ENCODE measurements around the gene VAV2.
"Not testable (repeated sequence)": the region's sequence is repeated elsewhere in the genome, so short reads cannot be mapped to it uniquely, and the experiment has no call there.

VAV2 gene

DNA sequence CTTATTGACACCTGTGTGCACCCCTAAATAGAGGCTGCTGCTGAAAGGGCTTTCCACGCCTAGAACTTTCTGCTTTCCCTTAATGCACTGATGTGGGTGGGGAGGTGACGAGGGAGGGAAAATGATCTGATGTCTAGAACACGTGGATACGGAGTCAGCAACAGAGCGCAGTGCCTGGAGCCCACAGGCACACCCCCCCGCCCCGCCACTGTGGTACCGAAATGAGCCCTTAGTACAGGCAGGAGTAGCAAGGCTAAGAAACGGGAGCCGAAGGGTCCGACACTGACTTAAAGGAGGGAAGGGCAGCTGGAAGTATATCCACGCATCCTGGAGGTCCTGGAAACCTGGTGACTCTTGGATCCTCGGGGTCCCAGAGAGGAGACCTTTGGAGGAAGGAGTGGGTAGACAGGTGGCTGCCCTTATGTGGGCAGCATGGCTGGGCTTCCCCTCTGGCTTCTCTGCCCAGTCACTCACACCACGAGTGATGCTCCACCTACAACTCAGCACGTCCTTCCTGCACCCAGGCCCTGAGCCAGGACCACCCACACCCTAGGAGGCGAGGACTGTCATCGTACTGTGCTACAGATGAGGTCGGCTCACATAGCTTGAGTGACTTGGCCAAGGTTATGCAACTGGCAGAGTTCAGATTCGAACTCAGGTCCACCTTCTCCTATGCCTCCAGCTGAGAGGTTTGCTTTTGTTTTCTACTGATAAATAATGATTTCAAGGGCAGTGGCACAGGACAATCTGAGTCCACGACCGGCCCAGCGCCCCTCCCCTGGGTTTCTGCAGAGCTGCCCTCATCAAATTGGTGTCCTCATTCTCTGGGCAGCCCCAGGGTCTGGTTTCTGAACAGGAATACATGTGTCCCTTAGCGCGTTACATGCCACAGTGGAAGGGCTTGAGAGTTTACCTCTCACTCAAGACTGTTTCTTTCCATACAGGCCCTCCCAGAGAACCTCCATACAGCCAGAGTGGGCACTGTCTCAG is 4.7 kb upstream of the VAV2 start:
- no peak for DNase-seq (ENCODE audit: low read depth in 2 of 2)

DNA sequence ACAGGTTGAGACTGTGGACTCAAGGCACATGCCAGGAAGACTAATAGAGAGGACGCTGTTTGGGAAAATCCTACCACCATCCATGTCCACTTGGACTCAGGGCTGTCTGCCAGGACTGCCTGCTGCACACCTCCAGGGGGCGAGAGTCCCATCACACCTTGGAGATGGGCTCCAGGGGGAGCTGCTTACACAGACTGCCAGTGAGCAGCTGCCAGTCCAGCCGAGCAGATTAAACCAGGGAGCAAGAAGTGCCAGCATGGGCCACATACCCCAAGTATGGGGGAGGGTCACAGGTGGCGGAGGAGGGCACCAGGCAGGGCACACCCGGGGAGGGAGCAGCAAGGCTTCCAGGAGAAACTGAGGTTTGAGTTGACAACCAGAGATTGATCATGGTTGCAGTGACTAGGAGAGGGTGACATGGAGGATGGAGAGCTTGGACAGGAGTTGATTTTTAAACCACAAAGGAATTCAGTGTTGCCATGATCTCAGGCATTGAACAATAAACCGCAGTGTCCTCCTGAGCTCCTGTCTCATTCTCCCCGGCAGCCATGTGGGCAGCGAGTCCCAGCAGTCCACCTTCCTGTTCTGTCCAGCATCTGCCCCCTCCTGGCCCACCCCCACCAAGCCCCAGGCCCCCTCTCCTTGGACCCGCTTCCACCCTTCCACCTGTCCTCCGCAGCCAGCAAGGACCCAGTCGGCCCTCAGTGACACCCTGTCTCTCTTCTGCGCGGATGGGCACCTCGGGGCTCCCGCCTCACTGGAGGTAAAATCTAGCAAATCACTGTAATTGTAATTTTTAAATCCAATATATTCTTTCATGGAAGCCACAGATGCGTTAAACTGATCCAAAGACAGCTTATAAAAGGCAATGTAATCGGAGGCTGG is 3.1 kb upstream of the VAV2 start:
- DNase-seq (ENCODE audit: low read depth in 2 of 2) = no peak

DNA sequence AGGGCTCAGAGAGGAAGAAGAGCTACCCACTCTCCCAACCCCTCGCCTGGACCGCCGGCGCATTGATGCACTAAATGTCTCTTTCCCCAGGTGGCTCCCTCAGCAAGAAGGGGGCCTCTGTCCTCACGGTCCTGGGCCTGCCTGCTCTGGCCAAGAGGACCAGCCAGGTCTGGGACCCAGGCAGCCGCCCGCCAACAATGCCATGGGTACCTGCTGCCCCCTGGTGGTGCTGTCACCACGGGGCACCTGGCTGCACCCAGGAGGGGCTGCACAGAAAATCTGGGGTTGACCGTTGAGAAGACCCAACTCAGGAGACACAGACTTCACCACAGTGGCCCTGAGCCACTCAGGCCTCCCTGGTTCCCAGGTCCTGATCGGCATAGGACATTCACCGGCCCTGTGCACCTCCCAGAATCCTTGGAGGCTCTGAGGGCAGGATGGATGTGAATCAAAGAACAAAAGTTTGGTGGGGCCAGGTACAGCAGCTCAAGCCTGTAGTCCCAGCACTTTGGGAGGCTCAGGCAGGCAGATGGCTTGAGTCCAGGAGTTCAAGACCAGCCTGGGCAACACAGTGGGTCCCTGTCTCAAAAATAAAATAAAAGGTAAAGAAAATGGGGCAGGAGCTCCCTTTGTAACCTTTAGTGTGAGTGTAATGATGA is 2.4 kb upstream of the VAV2 start:
- no peak for DNase-seq (ENCODE audit: low read depth in 2 of 2)

DNA sequence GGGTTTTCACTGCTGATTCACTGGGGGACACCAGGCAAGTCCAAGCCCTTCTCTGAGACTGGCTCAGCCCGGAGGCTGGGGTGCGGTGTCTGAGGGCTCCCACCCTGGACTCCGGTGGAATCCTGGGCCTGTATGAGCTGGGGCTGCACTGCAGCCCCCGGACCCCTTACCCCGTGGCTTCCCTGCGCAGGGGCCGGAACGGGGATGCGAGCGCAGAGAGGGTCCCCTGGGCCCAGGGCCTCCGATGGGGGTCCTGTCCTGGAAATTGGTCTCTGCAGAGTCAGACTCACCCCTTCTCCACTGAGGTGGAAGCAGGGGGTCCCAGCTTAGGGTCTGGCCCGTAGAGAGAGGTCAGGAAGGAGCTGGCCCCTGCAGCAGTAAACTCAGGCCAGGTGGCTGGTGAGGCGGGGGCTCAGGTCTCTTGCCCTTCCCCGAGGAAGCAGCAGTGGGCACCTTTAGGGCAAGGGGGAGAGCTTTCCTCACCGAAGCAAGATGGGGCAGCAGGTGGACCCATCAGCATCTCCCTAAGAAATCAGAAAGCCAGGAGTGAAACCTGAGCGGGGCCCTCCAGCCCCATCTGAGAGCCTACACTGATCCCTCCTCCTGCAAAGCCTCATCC is 1.6 kb upstream of the VAV2 start:
- no peak for DNase-seq (ENCODE audit: low read depth in 2 of 2)

DNA sequence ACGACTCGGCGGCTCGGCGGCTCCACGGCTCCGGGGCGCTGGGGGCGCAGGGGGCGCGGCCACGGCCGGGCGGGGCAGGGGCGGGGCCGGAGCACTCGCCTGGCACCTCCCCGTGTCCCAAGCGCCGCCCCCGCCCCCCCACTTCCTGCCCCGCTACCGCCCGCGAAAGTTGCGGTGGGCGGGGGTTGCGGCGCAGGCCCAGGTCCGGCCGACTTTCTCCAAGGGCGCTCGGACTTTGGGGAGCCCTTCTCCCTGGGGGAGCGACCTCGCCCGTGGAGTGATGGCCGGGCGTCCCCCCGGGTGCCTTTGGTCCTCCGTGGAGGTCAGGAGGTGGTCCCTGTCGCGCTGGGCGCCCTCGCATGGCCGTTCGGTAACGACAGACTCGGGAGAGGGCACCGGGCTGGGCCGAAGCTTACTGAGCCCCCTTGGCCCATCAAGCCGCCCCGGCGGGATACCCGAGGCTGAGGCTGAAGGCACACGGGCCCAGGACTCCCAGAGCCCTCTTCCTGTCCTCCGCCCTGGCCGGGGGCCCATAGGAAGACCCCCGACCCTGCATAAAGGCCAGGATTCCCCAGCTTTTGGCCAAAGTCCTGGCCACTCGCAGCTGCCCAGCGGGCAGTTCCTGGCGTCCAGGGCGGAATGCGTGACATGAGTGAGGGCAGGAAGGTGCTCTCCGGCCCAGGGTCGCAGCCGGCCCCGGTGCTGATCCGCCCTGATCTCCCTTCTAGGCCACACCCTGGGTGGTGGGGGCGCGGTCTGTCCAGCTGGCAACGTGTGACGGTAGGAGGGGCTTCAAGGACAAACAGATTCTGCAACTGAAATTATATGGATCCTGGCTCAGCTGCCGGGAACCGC is 883 bp upstream of the VAV2 start:
- peak; percentile 70 to 76 for DNase-seq (ENCODE audit: low read depth in 2 of 2)

DNA sequence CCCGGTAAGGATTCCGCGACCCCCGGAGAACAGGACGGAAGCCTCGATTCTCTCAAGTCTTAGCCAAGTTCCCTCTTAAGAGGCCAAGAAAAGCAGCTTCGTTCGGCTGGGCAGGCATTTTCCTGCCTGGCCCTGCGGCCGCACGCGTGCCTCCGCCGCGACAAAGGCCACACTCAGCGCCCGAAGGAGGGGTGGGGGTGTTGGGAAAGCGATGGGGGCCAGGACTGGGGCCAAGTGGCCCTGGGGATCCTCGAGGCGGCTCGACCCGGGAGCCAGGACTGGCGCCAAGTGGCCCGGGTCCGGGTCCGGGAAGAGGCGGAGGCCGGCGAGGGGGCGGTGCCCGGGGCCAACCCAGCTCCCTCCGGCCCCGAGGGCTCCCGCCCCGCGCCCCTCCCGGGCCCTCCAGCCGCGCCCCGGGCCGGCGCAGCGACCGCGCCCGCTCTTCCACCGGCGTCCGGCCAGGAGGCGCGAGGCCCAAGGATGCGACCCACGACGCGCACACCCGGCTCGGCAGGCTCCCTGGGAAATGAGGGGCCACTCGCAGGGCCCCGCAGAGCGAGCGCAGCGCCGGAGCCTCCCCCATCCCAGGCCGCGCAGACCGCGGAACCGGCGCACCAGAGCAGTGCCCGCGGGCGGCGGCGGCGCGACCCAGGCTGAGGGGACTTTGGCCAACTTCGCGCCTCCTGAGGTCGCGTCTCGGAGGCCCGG is 756 bp downstream of the VAV2 start:
- no peak for DNase-seq (ENCODE audit: low read depth in 2 of 2)

DNA sequence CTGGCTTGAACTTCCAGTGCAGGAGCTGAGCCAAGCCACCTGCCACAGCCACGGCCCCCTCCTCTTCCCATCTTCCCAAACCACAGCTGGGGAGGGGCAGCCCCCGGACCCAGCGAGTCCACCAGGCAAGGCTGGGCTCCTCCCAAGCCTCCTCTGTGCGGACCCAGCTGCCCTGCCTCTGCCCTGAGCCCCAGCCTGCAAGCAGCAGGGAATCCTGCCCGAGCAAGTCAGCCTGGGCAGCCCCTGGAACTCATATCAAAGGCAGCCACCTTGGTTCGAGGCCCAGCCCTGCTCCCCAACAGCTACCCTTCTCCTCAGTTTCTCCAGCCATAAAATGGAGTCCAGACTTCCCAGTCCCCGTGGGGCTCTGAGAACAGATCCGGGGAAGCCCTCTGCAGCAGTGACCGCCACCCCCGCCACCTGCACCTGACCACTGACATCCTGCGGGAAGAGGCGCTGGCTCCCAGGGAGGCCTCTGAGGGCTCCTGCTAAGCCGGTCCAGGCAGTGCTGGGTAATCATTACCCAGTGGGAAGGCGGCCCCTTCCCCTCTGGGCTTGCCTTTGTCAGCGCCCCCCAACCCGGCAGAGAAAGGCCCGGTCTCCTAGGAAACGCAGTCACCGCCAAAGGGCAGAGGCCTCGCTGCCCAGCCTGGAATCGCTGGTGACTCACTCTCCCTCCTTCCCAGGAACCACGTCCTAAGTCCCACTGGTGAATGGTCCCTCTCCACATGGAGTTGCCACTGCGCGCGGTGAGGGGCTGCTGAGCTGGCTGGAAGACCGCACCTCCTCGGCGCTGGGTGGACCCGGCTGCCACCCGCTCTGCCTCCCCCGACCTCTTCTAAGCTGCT is 1.5 kb downstream of the VAV2 start:
- DNase-seq (ENCODE audit: low read depth in 2 of 2) = no peak

DNA sequence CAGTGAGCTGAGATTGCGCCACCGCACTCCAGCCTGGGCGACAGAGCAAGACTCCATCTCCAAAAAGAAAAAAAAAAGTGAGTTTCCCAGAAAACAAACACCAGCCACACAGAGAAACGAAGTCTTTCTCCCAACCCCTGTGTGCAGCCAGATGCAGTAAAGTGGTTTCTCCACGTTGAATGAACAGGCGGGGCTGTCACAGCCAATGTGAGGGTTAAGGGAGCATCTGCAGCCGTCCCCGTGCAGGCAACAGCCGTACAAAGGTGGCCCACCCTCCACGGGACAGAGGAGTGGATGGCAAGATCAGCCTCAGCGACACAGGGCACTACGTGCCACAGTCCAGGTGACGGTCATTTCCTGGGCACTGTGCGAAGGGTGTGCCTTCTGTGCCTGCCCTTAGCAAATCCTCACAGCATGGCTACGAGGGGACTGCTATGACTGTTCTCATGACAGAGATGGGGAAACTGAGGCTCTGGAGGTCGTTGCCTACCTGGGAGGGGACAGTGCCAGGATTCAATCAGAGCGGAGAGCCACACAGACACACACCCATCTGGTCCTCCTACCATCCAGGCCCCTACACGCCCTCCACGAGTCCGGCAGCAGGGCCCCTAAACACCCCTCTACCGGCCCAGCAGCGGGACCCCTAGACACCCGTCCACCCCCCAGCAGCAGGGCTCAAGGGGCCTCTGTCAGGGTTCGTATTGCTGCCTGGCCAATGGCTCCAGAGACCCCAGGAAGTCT is 2.3 kb downstream of the VAV2 start:
- DNase-seq (ENCODE audit: low read depth in 2 of 2) = no peak

DNA sequence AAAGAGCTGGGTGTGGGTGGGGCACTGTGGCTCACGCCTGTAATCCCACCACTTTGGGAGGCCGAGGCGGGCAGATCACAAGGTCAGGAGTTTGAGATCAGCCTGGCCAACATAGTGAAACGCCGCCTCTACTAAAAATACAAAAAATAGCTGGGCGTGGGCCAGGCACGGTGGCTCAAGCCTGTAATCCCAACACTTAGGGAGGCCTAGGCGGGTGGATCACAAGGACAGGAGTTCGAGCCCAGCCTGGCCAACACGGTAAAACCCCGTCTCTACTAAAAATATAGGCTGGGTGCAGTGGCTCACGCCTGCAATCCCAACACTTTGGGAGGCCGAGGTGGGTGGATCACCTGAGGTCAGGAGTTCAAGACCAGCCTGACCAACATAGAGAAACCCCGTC is 3.4 kb downstream of the VAV2 start:
- DNase-seq (ENCODE audit: low read depth in 2 of 2) = not testable (repeated sequence)

DNA sequence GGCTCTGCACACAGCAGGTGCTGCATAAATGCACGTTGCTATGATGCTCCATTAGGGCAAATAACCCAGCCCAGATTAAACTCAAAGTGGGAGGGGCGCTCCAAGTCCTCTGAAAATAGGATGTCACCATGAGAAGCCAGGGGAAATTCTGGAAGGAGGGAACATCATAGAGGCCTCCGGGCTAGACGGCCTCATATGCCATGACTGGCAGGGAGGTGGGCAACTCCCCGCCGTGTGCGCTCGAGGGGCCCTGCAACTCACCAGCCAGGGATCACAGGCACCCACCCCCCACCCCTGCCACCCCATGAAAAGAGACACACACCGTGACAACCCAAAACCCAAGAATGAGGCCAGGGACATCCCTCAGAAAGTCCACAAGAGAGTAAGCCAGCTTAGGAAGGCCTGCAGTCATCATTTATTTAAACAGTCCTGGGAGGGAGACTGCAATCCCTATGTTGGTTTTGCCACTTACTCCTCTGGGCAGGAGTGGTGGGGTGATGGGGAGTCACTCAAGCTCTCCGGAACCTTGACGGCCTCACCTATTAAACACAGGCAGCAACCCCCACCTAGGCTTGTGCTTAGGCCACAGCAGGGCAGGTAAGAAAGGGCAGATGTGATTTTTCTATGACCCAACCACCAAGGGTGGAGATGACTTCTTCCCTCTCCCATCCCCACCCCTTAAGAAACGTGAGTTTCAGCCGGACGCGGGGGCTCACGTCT is 4.0 kb downstream of the VAV2 start:
- no peak for DNase-seq (ENCODE audit: low read depth in 2 of 2)

DNA sequence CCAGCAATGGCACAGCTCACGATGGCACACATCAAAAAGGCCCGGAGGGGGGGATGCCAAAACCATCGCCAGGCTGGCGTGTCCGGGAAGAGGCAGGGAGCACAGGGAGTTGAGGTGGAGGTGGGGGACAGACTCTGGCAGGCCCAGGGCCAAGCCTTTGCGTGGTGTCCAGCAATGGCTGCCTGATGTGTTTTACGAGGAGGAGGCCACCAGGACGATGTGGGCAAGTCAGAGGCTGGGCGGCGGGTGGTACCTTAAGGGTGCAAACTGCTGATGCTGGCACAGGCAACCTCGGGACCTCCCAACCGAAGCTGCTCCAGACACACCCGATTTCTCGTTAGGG is 4.7 kb downstream of the VAV2 start:
- DNase-seq (ENCODE audit: low read depth in 2 of 2) = no peak

DNA sequence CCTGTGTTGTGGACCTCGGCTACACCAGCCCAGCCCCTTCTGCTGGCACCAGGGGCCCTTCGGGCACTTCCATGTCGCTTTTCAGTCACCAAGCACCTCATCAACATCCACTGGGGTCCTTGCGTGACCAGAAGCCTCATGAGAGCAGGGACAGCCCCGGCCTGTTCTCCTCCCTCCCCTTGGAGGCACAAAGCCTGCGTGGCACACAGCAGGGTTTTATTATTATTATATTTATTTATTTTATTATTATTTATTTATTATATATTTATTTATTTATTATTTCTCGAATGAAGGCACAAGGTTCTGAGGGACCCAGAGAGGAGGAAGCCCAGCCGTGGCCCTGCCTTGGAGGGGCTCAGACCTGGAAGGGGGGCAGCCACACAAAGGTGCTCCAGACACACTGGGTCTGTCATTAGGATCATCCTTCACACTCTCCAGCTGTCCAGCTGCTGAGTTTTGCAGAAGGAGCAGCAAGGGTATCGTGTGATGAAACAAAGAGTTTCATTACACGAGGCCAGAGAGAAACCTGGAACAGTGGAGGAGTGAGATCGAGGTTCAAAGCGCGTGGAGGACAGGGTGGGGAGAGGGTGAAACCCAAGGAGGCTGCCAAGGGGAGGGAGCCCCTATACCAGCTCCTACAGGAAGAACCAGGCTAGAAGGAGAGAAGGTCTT is 5.2 kb downstream of the VAV2 start:
- no peak for DNase-seq (ENCODE audit: low read depth in 2 of 2)

DNA sequence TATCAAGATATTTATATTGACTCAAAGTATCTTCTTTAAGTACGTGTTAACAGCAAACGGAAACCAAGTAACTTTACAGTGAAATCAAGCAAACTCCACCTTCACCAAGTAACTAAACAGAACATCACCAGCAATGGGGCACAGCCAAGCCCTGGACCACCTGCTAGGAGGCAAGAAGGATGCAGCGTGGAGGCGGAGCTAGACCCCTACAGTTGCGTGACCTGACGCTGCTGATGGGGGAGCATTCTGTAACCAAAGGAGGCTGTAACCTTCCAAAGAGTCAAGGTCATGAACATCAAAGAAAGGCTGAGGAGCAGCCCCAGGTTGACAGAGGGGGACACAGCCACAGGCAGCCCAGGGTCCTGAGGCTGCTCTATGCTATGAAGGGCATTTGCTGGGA is 6.1 kb downstream of the VAV2 start:
- DNase-seq (ENCODE audit: low read depth in 2 of 2) = no peak

DNA sequence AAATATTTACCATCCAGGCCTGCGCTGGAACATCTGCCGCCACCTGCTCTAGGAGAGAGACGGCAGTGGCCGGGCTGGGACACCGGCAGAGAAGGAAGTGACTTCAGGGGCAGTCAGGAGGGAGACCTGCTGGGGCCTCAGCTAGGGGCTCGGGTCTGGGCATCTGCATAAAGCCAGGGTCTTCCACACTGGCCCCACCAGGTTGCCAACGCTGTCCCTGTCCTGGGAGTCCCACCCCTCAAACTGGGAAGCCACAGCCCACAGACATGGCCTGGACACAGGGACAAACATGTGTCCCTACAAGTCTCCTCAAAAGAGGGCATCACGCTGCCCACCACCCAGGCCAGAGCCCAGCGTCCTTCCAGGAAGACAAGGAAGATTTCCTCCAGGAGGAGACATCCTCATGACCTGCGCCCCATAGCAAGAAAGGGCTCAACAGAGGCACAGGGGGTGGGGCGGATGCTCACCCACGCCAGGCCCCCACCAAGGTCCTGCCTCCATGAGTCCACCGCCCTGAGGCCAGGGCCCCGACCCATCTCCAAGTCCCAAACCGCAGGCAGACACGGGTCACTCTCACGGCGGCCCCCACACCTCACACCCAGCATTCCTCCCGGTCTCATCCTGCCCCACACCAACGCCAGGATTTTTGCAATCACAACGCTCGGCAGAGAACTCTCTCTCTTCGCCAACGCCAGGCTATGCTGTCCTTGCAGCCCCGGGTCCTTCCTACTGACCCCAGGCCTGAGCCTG is 9.0 kb downstream of the VAV2 start:
- DNase-seq (ENCODE audit: low read depth in 2 of 2) = no peak

DNA sequence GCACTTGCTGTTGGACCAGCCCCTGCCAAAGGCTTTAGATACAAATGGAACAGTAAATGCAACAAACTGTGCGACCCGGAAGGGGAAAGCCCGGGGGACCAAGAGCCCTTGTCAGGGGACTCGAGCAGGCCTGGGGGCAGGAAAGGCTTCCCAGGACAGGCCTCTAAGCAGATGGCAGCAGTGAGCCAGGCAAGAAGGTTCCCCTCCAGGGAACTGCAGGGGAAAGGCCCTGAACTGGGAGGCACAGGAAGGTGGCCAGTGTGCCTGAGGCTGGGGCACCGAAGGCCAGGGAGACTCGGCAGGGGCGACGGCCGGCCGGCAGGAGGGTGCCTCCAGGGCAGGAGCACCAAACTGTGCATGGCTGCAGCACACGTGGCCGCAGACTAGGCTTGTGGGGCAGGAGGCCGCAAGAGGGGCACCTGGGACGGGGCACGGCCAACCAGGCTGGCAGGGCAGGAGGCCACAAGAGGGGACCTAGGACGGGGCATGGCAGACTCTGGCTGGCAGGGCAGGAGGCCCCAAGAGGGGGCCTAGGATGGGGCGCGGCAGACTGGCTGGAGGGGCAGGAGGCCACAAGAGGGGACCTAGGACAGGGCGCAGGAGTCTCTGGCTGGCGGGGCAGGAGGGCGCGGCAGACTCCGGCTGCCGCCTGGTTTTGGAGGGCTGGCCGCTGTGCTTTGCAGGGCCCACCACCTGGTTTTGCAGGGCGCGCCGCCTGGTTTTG is 10.0 kb downstream of the VAV2 start:
- DNase-seq (ENCODE audit: low read depth in 2 of 2) = no peak

DNA sequence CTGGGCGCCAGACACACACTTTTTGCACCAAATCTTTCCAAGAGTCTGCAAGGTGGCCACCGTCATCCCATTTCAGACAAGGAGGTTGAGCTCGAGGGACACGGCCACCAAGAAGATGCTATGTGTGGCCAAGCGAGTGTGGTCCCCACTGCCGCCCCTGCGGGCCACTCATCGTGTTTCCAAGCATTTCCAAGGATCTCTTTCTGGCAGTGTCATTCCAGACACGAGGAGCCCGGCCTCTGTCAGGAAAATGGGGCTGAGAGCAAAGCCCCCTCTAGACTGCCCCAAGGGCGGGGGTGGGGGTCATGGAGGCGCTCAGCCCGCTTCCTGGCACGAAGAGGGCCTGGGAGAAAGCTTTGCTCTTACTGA is 10.6 kb downstream of the VAV2 start:
- DNase-seq (ENCODE audit: low read depth in 2 of 2) = no peak

Measured in fibroblast of skin of left quadriceps (primary cell).